Stimulated activated CD4-positive, alpha-beta T cell treated with anti-CD3 and anti-CD28 coated beads, Interleukin-2, amount 100 ng/mL, for 48 hours (primary cell): ENCODE measurements around the gene ARL15.
A peak's percentile ranks its signal among the peaks of the same experiment; 100 is the strongest.

Experiments
- DNase-seq, 2 donors: peaks; one replicate each; pipeline ENCODE4 v3.0.0-alpha.2; 2020

The ARL15 gene

GRCh38 chr5:54313311-54314270, 3.2 kb upstream of the ARL15 start:
- DNase-seq, result no peak

- no peak for DNase-seq
Observed at GRCh38 chr5:54312499-54312898, 2.1 kb upstream of the ARL15 start.

GRCh38 chr5:54311176-54311677, 854 bp upstream of the ARL15 start:
- DNase-seq, result peak in 1 of 2 donors; percentile 12

GRCh38 chr5:54309691-54310432, 511 bp downstream of the ARL15 start:
- peak; percentile 6 to 15 for DNase-seq

GRCh38 chr5:54309276-54309675, 1.1 kb downstream of the ARL15 start:
- DNase-seq, result no peak

GRCh38 chr5:54307583-54307982, 2.8 kb downstream of the ARL15 start:
- no peak for DNase-seq

- DNase-seq, result no peak
Observed at GRCh38 chr5:54306893-54307292, 3.5 kb downstream of the ARL15 start.

- no peak for DNase-seq
Observed at GRCh38 chr5:54305737-54306136, 4.6 kb downstream of the ARL15 start.

GRCh38 chr5:54304040-54304439, 6.3 kb downstream of the ARL15 start:
- no peak for DNase-seq

GRCh38 chr5:54302267-54302687, 8.1 kb downstream of the ARL15 start:
- DNase-seq, result no peak

- DNase-seq, result no peak
Observed at GRCh38 chr5:54301849-54302248, 8.5 kb downstream of the ARL15 start.

- DNase-seq, result no peak
Observed at GRCh38 chr5:54301220-54301619, 9.2 kb downstream of the ARL15 start.

GRCh38 chr5:54298947-54299346, 11.4 kb downstream of the ARL15 start:
- no peak for DNase-seq

- no peak for DNase-seq
Observed at GRCh38 chr5:54296386-54296785, 14.0 kb downstream of the ARL15 start.

- DNase-seq, result no peak
Observed at GRCh38 chr5:54295651-54296276, 14.6 kb downstream of the ARL15 start.

GRCh38 chr5:54294097-54294667, 16.2 kb downstream of the ARL15 start:
- DNase-seq, result no peak

GRCh38 chr5:54292866-54293265, 17.5 kb downstream of the ARL15 start:
- no peak for DNase-seq

- no peak for DNase-seq
Observed at GRCh38 chr5:54291498-54291897, 18.9 kb downstream of the ARL15 start.

- DNase-seq, result no peak
Observed at GRCh38 chr5:54289769-54290168, 20.6 kb downstream of the ARL15 start.

GRCh38 chr5:54288568-54289217, 21.7 kb downstream of the ARL15 start:
- no peak for DNase-seq

GRCh38 chr5:54285686-54286085, 24.7 kb downstream of the ARL15 start:
- no peak for DNase-seq

- no peak for DNase-seq
Observed at GRCh38 chr5:54284586-54284985, 25.8 kb downstream of the ARL15 start.
